DMS114 treated with DMSO at 0.1 percent for 48 hours (cell line): ENCODE data around the gene AP3S2.

Experiments used
- DNase-seq: peaks from one replicate; lab custom pipeline; 2025; ENCODE audit not compliant: unreplicated experiment; lab: John Stamatoyannopoulos, UW

AP3S2 gene

GRCh38 chr15:89818287-89818686, 75.5 kb downstream of the AP3S2 start:
- no peak for DNase-seq

GRCh38 chr15:89817701-89818280, 76.0 kb downstream of the AP3S2 start:
- no peak for DNase-seq

- DNase-seq: no peak
Observed at GRCh38 chr15:89815769-89816168, 78.0 kb downstream of the AP3S2 start.

GRCh38 chr15:89814112-89814742, 79.6 kb downstream of the AP3S2 start:
- DNase-seq: no peak

GRCh38 chr15:89813381-89814111, 80.2 kb downstream of the AP3S2 start:
- DNase-seq: no peak

GRCh38 chr15:89812847-89813320, 80.9 kb downstream of the AP3S2 start:
- no peak for DNase-seq

GRCh38 chr15:89812011-89812846, 81.6 kb downstream of the AP3S2 start:
- DNase-seq: no peak

- DNase-seq: no peak
Observed at GRCh38 chr15:89810837-89811236, 83.0 kb downstream of the AP3S2 start.

- no peak for DNase-seq
Observed at GRCh38 chr15:89809787-89810148, 84.0 kb downstream of the AP3S2 start.

- DNase-seq: no peak
Observed at GRCh38 chr15:89809093-89809786, 84.6 kb downstream of the AP3S2 start.

GRCh38 chr15:89808160-89808870, 85.5 kb downstream of the AP3S2 start:
- DNase-seq: no peak

- DNase-seq: no peak
Observed at GRCh38 chr15:89807689-89808088, 86.1 kb downstream of the AP3S2 start.

GRCh38 chr15:89806559-89807550, 86.9 kb downstream of the AP3S2 start:
- DNase-seq: no peak

GRCh38 chr15:89806210-89806558, 87.6 kb downstream of the AP3S2 start:
- no peak for DNase-seq

- no peak for DNase-seq
Observed at GRCh38 chr15:89805241-89806209, 88.3 kb downstream of the AP3S2 start.

GRCh38 chr15:89803941-89804800, 89.6 kb downstream of the AP3S2 start:
- no peak for DNase-seq
